ENCODE results near the gene GNAS-AS1.

GRCh38 chr20:58855506-58856389 is 5.0 kb upstream of the GNAS-AS1 start:
- TF ChIP-seq NFRKB (IDR thresholded peaks at IDR 0.05) = no peak
- no peak for TF ChIP-seq ZNF384 (IDR thresholded peaks at IDR 0.05)
- no peak for TF ChIP-seq SP1 (IDR thresholded peaks at IDR 0.05)
- no peak for TF ChIP-seq FOXK2 (IDR thresholded peaks at IDR 0.05)
- no peak for TF ChIP-seq TARDBP (IDR thresholded peaks at IDR 0.05)
- no peak for TF ChIP-seq HDGF (IDR thresholded peaks at IDR 0.05; ENCODE audit: borderline replicate concordance)
- no peak for TF ChIP-seq ELF4 (IDR thresholded peaks at IDR 0.05)
- no peak for TF ChIP-seq FOXA1 (IDR thresholded peaks at IDR 0.05)
- no peak for TF ChIP-seq PKNOX1 (IDR thresholded peaks at IDR 0.05)
- no peak for TF ChIP-seq BHLHE40 (IDR thresholded peaks at IDR 0.05; ENCODE audit: borderline replicate concordance)
- no peak for TF ChIP-seq L3MBTL2 (conservative IDR thresholded peaks at IDR 0.05)
- no peak for TF ChIP-seq FOXM1 (IDR thresholded peaks at IDR 0.05; ENCODE audit: borderline replicate concordance)
- TF ChIP-seq ARNT (IDR thresholded peaks at IDR 0.05) = no peak
